Measurements from ENCODE around the gene KSR1. TPM values are rescaled to one million over a fixed set of nuclear protein-coding genes. Genes with fewer than 3 reads are reported as not detected.
"Not testable (repeated sequence)": the region's sequence is repeated elsewhere in the genome, so short reads cannot be mapped to it uniquely, and the experiment has no call there.

KSR1 gene
- total and polyA plus RNA-seq, 8 donors = 2.7 to 32.1 (median 13.6) TPM

DNA sequence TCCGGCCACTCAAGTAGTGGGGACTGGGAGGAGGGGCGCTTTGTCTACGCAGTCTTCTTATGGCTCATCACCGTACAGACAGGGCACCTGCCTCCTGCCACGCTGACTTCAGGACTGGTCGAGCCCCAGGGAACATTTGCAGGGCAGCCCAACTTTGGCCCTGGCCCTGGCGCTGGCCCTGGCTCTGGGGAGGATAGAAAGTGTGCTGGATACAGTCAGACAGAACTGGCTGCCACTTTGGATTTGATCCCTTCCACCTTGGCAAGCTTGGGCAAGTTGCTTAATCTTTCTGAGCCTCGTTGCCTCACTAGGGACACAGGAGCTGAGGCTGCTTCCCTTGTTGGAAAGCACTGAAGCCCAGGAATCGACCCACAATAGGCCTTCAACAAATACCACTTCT, 188.3 kb downstream of the KSR1 start:
- H3K36me3 ChIP-seq = peaks cover 0 to 69% (median 45%) of the 10 kb centered on the region in 4 donors
- H3K27ac ChIP-seq = peak overlapping the region in 1 of 5 donors; percentile 34
- peaks cover 0 to 31% (median 20%) of the 10 kb centered on the region in 4 donors for H3K4me1 ChIP-seq
- 65 to 82% (median 77%) methylated on average over 9 of the region's 9 CpGs for WGBS, 5 donors
- intact Hi-C loops (cut with DNase I; ENCODE audit: low total_unique reads) = no loop called here
- H3K9me3 ChIP-seq = no peaks in the 10 kb centered on the region
- no peaks in the 10 kb centered on the region for H3K27me3 ChIP-seq
- no peak for TF ChIP-seq POLR2A (IDR thresholded peaks at IDR 0.05)
- no peak for TF ChIP-seq POLR2AphosphoS5 (IDR thresholded peaks at IDR 0.05)
- no peak overlapping the region for H3K4me3 ChIP-seq
- no peak for DNase-seq

DNA sequence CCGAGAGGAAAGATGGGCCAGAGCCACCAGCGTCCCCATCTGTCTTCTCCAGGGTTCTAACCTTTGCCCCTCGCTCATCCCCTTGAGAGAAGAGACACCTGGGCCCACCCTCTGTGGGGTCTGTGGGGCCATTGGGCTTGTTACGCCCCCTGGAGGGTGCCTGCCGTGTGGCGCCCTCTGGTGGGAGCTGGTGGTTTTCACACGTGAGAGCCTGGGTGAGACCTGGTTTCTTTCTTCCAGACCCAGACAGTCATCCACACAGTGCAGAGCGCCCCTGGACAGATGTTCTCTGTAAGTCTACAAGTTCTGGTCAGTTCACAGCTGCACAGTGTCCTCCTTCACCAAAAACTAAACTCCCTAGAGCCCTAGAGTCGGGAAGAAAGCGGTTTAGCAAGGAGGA, 189.4 kb downstream of the KSR1 start:
- H3K27me3 ChIP-seq; intact Hi-C loops (cut with DNase I; ENCODE audit: low total_unique reads); H3K4me3 ChIP-seq; DNase-seq; H3K9me3 ChIP-seq; H3K27ac ChIP-seq: not testable (repeated sequence)
- H3K4me1 ChIP-seq = peaks cover 0 to 33% (median 24%) of the 10 kb centered on the region in 4 donors
- peaks cover 0 to 58% (median 34%) of the 10 kb centered on the region in 4 donors for H3K36me3 ChIP-seq
- WGBS, 5 donors = 63 to 89% (median 78%) methylated on average over 2 to 3 of the region's 10 CpGs

GRCh38 chr17:27646232-27646631, 190.0 kb downstream of the KSR1 start:
- no peaks in the 10 kb centered on the region for H3K9me3 ChIP-seq
- H3K4me3 ChIP-seq = no peak overlapping the region
- intact Hi-C loops (cut with DNase I; ENCODE audit: low total_unique reads) = no loop called here
- peak overlapping the region in 1 of 5 donors; percentile 3 for H3K27ac ChIP-seq
- peaks cover 0 to 52% (median 28%) of the 10 kb centered on the region in 4 donors for H3K36me3 ChIP-seq
- 90 to 95% (median 92%) methylated on average over 13 of the region's 13 CpGs for WGBS, 5 donors
- H3K27me3 ChIP-seq = no peaks in the 10 kb centered on the region
- peaks cover 0 to 31% (median 24%) of the 10 kb centered on the region in 4 donors for H3K4me1 ChIP-seq
- TF ChIP-seq EP300 (IDR thresholded peaks at IDR 0.05) (no peak), CTCF (IDR thresholded peaks at IDR 0.05) (no peak), POLR2A (IDR thresholded peaks at IDR 0.05) (no peak), POLR2AphosphoS5 (IDR thresholded peaks at IDR 0.05) (no peak)
- no peak for DNase-seq

- Histone ChIP-seq H3K4me1 (peaks cover 0 to 31% (median 24%) of the 10 kb centered on the region in 4 donors), H3K4me3 (no peak overlapping the region), H3K9me3 (no peaks in the 10 kb centered on the region), H3K27me3 (no peaks in the 10 kb centered on the region), H3K36me3 (peaks cover 0 to 40% (median 19%) of the 10 kb centered on the region in 4 donors), H3K27ac (peak overlapping the region; percentile 23 to 60 (median 51))
- WGBS, 5 donors = 34 to 56% (median 38%) methylated on average over 9 of the region's 9 CpGs
- intact Hi-C loops (cut with DNase I; ENCODE audit: low total_unique reads) = no loop called here
- TF ChIP-seq POLR2AphosphoS5 (IDR thresholded peaks at IDR 0.05) (peak in 1 of 3 donors; percentile 21), POLR2A (IDR thresholded peaks at IDR 0.05) (no peak)
- DNase-seq = peak; percentile 57 to 85
These were observed 191.5 kb downstream of the KSR1 start for GRCh38 chr17:27647765-27648164.

GRCh38 chr17:27649111-27649571, 192.9 kb downstream of the KSR1 start:
- intact Hi-C loops (cut with DNase I; ENCODE audit: low total_unique reads) = not testable (repeated sequence)
- 20 to 72% (median 69%) methylated on average over 1 to 5 of the region's 5 CpGs for WGBS, 5 donors

GRCh38 chr17:27649929-27650328, 193.7 kb downstream of the KSR1 start:
- intact Hi-C loops (cut with DNase I; ENCODE audit: low total_unique reads) = loop anchor here (5.0 kb wide), 1 partner anchor 43 kb away; no protein-coding TSS in a partner anchor
- 48 to 74% (median 72%) methylated on average over 7 to 16 of the region's 16 CpGs for WGBS, 5 donors
- H3K4me1 ChIP-seq = peaks cover 0 to 25% (median 23%) of the 10 kb centered on the region in 4 donors
- no peak overlapping the region for H3K4me3 ChIP-seq
- TF ChIP-seq EP300 (IDR thresholded peaks at IDR 0.05) (no peak), POLR2AphosphoS5 (IDR thresholded peaks at IDR 0.05) (no peak), POLR2A (IDR thresholded peaks at IDR 0.05) (no peak), CTCF (IDR thresholded peaks at IDR 0.05) (no peak)
- H3K27me3 ChIP-seq = peaks cover 0 to 1% (median 0%) of the 10 kb centered on the region in 3 donors
- peak overlapping the region in 2 of 5 donors; percentile 23 to 53 for H3K27ac ChIP-seq
- H3K9me3 ChIP-seq = no peaks in the 10 kb centered on the region
- DNase-seq = peak in 1 of 2 donors; percentile 58
- peaks cover 0 to 26% (median 12%) of the 10 kb centered on the region in 4 donors for H3K36me3 ChIP-seq

More at GRCh38 chr17:27649111-27649571, 192.9 kb downstream of the KSR1 start:
- H3K27ac ChIP-seq = peak overlapping the region in 2 of 5 donors; percentile 18 to 53
- H3K27me3 ChIP-seq, H3K9me3 ChIP-seq, DNase-seq, H3K4me3 ChIP-seq: not testable (repeated sequence)
- H3K4me1 ChIP-seq = peaks cover 0 to 27% (median 24%) of the 10 kb centered on the region in 4 donors
- peaks cover 0 to 29% (median 13%) of the 10 kb centered on the region in 4 donors for H3K36me3 ChIP-seq
